ENCODE data around the gene NUDT12.

The NUDT12 gene

DNA sequence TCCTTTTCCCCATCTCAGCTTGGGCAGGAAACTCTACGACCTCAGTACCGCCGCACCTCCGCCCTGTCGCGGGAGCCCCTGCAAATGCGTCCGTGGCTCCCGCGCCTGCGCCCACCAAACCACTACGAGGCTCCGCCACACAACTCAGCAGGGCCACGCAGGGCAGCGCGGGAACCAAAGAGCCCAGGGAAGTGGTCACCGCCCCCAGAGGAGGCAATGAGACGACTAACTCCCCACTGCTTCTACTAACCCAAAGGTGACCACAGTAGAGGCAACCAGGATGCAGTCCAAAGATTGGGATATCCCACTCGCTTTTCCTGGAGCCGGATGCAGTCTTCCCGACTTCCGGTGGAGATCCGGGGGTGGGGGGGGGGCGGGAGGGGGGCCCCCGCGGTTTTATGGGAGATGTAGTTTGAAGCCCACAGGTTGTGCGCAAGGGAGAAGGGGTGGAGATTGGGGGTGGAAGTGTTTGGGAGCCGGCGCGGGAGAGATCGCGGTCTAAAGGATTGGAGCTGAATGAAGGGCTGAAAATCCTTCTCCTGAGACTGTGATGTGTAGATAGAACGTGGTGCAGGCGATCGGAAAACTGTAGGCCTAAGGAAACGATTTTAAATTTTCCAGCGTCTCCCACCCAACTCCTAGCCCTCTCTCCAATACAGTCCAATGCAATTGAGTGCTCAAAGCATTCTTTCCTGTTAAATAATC lies at the start of gene NUDT12 (continued):
- TF ChIP-seq, protein P1, sequence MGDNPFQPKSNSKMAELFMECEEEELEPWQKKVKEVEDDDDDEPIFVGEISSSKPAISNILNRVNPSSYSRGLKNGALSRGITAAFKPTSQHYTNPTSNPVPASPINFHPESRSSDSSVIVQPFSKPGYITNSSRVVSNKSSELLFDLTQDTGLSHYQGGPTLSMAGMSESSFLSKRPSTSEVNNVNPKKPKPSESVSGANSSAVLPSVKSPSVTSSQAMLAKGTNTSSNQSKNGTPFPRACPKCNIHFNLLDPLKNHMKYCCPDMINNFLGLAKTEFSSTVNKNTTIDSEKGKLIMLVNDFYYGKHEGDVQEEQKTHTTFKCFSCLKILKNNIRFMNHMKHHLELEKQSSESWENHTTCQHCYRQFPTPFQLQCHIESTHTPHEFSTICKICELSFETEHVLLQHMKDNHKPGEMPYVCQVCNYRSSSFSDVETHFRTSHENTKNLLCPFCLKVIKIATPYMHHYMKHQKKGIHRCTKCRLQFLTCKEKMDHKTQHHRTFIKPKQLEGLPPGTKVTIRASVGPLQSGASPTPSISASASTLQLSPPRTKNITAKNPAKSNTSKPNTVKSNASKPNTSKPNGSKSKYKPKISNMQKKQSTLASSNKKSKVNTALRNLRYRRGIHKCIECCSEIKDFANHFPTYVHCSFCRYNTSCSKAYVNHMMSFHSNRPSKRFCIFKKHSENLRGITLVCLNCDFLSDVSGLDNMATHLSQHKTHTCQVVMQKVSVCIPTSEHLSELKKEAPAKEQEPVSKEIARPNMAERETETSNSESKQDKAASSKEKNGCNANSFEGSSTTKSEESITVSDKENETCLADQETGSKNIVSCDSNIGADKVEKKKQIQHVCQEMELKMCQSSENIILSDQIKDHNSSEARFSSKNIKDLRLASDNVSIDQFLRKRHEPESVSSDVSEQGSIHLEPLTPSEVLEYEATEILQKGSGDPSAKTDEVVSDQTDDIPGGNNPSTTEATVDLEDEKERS (tag by site-specific recombination; IDR thresholded peaks at IDR 0.05): no peak
- TF ChIP-seq, protein P2, sequence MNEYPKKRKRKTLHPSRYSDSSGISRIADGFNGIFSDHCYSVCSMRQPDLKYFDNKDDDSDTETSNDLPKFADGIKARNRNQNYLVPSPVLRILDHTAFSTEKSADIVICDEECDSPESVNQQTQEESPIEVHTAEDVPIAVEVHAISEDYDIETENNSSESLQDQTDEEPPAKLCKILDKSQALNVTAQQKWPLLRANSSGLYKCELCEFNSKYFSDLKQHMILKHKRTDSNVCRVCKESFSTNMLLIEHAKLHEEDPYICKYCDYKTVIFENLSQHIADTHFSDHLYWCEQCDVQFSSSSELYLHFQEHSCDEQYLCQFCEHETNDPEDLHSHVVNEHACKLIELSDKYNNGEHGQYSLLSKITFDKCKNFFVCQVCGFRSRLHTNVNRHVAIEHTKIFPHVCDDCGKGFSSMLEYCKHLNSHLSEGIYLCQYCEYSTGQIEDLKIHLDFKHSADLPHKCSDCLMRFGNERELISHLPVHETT (tag by site-specific recombination; IDR thresholded peaks at IDR 0.05): no peak
- TF ChIP-seq, protein P3, sequence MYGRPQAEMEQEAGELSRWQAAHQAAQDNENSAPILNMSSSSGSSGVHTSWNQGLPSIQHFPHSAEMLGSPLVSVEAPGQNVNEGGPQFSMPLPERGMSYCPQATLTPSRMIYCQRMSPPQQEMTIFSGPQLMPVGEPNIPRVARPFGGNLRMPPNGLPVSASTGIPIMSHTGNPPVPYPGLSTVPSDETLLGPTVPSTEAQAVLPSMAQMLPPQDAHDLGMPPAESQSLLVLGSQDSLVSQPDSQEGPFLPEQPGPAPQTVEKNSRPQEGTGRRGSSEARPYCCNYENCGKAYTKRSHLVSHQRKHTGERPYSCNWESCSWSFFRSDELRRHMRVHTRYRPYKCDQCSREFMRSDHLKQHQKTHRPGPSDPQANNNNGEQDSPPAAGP (tag by site-specific recombination; IDR thresholded peaks at IDR 0.05): no peak
- TF ChIP-seq, protein P4, sequence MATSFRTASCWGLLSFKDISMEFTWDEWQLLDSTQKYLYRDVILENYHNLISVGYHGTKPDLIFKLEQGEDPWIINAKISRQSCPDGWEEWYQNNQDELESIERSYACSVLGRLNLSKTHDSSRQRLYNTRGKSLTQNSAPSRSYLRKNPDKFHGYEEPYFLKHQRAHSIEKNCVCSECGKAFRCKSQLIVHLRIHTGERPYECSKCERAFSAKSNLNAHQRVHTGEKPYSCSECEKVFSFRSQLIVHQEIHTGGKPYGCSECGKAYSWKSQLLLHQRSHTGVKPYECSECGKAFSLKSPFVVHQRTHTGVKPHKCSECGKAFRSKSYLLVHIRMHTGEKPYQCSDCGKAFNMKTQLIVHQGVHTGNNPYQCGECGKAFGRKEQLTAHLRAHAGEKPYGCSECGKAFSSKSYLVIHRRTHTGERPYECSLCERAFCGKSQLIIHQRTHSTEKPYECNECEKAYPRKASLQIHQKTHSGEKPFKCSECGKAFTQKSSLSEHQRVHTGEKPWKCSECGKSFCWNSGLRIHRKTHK (tag by site-specific recombination; IDR thresholded peaks at IDR 0.05): no peak
- no peak for TF ChIP-seq OVOL3 (tag by site-specific recombination; IDR thresholded peaks at IDR 0.05)
- TF ChIP-seq, protein P5, sequence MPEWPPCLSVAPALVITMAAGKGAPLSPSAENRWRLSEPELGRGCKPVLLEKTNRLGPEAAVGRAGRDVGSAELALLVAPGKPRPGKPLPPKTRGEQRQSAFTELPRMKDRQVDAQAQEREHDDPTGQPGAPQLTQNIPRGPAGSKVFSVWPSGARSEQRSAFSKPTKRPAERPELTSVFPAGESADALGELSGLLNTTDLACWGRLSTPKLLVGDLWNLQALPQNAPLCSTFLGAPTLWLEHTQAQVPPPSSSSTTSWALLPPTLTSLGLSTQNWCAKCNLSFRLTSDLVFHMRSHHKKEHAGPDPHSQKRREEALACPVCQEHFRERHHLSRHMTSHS (tag by site-specific recombination; IDR thresholded peaks at IDR 0.05): no peak
- TF ChIP-seq GLI2 (tag by site-specific recombination; IDR thresholded peaks at IDR 0.05; ENCODE audit: borderline replicate concordance, low read depth): no peak
- no peak for TF ChIP-seq ZNF404 (tag by site-specific recombination; IDR thresholded peaks at IDR 0.05)
- TF ChIP-seq, protein P6, sequence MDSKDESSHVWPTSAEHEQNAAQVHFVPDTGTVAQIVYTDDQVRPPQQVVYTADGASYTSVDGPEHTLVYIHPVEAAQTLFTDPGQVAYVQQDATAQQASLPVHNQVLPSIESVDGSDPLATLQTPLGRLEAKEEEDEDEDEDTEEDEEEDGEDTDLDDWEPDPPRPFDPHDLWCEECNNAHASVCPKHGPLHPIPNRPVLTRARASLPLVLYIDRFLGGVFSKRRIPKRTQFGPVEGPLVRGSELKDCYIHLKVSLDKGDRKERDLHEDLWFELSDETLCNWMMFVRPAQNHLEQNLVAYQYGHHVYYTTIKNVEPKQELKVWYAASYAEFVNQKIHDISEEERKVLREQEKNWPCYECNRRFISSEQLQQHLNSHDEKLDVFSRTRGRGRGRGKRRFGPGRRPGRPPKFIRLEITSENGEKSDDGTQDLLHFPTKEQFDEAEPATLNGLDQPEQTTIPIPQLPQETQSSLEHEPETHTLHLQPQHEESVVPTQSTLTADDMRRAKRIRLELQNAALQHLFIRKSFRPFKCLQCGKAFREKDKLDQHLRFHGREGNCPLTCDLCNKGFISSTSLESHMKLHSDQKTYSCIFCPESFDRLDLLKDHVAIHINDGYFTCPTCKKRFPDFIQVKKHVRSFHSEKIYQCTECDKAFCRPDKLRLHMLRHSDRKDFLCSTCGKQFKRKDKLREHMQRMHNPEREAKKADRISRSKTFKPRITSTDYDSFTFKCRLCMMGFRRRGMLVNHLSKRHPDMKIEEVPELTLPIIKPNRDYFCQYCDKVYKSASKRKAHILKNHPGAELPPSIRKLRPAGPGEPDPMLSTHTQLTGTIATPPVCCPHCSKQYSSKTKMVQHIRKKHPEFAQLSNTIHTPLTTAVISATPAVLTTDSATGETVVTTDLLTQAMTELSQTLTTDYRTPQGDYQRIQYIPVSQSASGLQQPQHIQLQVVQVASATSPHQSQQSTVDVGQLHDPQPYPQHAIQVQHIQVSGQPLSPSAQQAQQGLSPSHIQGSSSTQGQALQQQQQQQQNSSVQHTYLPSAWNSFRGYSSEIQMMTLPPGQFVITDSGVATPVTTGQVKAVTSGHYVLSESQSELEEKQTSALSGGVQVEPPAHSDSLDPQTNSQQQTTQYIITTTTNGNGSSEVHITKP (tag by site-specific recombination; IDR thresholded peaks at IDR 0.05): peak; percentile 95
- TF ChIP-seq SP3 (tag by site-specific recombination; IDR thresholded peaks at IDR 0.05): peak; percentile 46
- no peak for TF ChIP-seq ZSCAN16 (tag by site-specific recombination; IDR thresholded peaks at IDR 0.05)
- TF ChIP-seq, protein P7, sequence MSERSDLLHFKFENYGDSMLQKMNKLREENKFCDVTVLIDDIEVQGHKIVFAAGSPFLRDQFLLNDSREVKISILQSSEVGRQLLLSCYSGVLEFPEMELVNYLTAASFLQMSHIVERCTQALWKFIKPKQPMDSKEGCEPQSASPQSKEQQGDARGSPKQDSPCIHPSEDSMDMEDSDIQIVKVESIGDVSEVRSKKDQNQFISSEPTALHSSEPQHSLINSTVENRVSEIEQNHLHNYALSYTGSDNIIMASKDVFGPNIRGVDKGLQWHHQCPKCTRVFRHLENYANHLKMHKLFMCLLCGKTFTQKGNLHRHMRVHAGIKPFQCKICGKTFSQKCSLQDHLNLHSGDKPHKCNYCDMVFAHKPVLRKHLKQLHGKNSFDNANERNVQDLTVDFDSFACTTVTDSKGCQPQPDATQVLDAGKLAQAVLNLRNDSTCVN (tag by site-specific recombination; optimal IDR thresholded peaks at IDR 0.05): peak; percentile 34
- TF ChIP-seq ZNF624 (tag by site-specific recombination; IDR thresholded peaks at IDR 0.05): no peak
- no peak for TF ChIP-seq ZNF785 (tag by site-specific recombination; IDR thresholded peaks at IDR 0.05)
- TF ChIP-seq ZNF561 (tag by site-specific recombination; IDR thresholded peaks at IDR 0.05; ENCODE audit: borderline replicate concordance): peak; percentile 58; the same call in 1 of the 2 replicates
- peak; percentile 55; the same call in 1 of the 2 replicates for TF ChIP-seq ZNF501 (tag by site-specific recombination; IDR thresholded peaks at IDR 0.05)
- TF ChIP-seq, protein P8, sequence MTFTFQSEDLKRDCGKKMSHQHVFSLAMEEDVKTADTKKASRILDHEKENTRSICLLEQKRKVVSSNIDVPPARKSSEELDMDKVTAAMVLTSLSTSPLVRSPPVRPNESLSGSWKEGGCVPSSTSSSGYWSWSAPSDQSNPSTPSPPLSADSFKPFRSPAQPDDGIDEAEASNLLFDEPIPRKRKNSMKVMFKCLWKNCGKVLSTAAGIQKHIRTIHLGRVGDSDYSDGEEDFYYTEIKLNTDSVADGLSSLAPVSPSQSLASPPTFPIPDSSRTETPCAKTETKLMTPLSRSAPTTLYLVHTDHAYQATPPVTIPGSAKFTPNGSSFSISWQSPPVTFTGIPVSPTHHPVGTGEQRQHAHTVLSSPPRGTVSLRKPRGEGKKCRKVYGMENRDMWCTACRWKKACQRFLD (tag by site-specific recombination; IDR thresholded peaks at IDR 0.05): no peak
- TF ChIP-seq SCRT1 (tag by site-specific recombination; IDR thresholded peaks at IDR 0.05; ENCODE audit: borderline replicate concordance): 0 out of 2 replicates have a peak, but pooled peaks have one; percentile 31
- TF ChIP-seq SP2 (tag by site-specific recombination; IDR thresholded peaks at IDR 0.05): peak; percentile 74
- no peak for TF ChIP-seq GLIS2 (tag by site-specific recombination; IDR thresholded peaks at IDR 0.05)
- TF ChIP-seq ZNF248 (tag by site-specific recombination; IDR thresholded peaks at IDR 0.05): no peak
- TF ChIP-seq, protein P9, sequence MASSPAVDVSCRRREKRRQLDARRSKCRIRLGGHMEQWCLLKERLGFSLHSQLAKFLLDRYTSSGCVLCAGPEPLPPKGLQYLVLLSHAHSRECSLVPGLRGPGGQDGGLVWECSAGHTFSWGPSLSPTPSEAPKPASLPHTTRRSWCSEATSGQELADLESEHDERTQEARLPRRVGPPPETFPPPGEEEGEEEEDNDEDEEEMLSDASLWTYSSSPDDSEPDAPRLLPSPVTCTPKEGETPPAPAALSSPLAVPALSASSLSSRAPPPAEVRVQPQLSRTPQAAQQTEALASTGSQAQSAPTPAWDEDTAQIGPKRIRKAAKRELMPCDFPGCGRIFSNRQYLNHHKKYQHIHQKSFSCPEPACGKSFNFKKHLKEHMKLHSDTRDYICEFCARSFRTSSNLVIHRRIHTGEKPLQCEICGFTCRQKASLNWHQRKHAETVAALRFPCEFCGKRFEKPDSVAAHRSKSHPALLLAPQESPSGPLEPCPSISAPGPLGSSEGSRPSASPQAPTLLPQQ (tag by site-specific recombination; IDR thresholded peaks at IDR 0.05): peak; percentile 66
- TF ChIP-seq ZNF211 (tag by site-specific recombination; IDR thresholded peaks at IDR 0.05; ENCODE audit: low read depth): no peak
